COR-L47 (cell line): Measurements from ENCODE around the gene CYYR1.
"Not testable (repeated sequence)": the region's sequence is repeated elsewhere in the genome, so short reads cannot be mapped to it uniquely, and the experiment has no call there.

Experiments
- DNase-seq: peaks from one replicate; lab custom pipeline; 2025; lab: John Stamatoyannopoulos, UW

The CYYR1 gene

DNA sequence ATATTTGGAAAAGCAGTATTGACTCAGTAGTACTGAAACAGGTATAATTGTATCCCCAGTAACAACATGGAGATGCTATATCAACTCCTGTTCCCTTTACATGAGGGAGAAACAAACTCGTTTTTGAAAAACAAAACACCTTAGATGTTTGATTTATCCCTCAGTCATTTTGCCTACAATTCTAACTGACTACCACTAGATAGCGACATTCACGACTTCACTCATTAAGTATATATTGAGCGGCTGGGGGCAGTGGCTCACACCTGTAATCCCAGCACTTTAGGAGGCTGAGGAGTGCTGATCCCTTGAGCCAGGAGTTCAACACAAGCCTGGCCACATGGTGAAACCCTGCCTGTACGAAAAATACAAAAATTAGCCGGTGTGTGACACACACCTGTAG is 83.3 kb downstream of the CYYR1 start:
- no peak for DNase-seq

DNA sequence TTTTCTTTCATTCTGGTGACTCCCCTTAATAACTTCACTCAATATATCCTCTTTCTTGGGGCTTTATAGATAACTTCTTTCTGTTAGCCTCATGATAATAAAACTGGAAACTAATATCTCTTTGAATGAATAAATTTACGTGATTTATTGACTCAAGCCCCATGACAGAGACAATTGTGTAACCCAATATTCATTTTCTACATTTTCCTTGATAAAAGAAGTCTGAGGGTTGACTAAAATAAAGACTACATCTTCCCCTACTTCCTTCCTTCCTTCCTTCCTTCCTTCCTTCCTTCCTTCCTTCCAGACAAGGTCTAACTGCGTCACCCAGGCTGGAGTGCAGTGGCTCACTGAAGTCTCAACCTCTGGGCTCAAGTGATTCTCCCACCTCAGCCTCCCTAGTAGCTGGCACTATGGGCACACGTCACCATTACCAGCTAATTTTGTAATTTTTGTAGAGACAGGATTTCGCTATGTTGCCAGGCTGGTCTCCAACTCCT is 85.1 kb downstream of the CYYR1 start:
- no peak for DNase-seq

DNA sequence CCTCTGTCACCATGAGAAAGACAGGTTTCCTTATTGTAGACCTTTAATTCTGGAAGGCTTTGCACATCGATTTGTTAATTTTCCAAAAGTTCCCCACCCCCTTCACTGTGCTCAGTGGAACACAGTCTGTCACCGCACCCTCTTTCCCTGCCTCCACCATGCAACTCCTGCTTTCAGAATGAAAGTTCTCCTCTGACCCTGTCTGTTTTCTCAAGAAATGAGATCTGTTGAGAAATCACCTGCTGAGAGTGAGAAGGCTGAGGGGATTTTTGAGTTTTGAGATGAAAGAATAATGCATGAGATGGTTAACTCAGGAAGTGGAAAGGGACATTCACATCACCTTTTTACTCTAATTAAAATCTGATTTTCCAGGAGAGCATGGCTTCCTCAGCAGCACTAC is 99.6 kb downstream of the CYYR1 start:
- DNase-seq, result no peak

DNA sequence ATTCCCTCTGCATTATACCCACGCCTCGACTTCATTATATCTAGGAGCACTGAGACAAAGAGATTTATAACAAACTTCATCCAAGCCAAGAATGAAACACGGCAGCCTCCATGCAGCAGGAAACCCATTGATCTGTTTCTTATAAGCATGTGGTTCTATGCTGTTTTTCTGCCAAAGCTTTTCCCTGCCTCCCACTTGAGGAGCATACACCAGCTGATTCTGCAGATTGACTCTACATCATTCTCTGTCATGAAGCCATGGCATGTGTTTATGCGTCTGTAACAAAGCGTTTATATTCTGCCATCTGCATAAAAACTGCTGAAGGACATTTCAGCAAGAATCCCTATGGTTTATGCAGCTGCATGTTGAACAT is 102.0 kb downstream of the CYYR1 start:
- no peak for DNase-seq

DNA sequence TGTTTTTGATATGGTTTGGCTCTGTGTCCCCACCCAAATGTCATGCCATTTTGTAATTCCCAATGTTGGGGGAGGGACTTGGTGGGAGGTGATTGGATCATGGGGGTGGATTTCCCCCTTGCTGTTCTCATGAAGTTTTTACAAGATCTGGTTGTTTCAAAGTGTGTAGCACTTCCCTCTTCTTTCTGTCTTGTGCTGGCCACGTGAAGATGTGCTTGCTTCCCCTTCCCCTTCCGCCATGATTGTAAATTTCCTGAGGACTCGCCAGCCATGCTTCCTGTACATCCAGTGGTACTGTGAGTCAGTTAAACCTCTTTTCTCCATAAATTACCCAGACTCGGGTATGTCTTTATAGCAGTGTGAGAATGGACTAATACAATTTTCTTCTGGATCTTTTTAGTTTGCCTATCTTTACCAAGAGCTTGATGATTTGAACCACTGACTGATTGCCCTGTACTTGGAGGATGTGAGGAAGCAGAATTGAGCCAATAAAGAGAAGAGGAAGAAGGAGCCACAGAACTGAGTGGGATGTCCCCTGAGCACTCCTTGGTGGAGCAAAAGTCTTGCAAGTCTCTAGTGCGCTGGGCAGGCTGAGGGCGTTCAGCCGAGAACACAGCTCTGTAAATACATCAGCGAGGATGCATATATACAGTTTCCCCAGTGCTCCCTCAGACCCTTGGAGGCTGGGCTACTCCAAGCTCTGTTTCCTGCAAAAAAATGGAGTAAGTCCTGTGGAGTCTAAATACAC is 102.6 kb downstream of the CYYR1 start:
- DNase-seq, result no peak

DNA sequence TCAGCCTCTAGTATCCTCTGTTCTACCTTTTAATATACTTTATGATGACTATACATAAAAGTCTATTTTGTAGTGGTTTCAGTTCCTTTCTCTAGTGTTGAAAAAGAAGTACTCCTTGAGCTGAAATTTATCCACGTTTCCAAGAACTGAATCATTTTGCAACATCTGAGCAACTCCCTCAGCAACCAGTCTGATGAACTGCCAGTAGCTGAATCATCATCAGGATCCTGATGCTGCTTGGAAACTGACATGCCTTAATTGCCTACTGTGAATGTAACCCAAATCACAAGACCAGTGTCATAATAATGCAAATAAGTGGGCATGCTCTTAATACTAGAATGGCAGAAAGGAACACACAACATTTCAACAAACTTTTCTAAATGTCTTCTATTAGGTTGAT is 103.3 kb downstream of the CYYR1 start:
- no peak for DNase-seq

DNA sequence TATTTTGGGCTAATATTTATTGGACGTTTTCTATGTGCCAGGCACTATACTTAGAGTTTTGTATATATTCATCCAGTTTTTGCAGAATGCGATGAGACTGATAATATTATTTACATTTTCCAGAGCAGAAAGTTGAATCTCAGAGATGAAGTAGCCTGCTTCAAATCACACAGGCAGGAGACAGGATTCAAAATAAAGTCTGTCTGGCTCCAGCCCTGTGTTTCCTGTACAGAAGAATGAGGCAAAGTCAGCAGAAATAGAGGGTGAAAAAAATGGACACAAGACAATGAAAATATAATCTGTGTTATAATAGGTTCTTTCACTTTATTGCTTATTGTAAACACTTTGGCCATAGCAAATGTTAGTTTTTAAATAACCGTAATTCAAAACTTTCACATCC is 107.2 kb downstream of the CYYR1 start:
- no peak for DNase-seq

DNA sequence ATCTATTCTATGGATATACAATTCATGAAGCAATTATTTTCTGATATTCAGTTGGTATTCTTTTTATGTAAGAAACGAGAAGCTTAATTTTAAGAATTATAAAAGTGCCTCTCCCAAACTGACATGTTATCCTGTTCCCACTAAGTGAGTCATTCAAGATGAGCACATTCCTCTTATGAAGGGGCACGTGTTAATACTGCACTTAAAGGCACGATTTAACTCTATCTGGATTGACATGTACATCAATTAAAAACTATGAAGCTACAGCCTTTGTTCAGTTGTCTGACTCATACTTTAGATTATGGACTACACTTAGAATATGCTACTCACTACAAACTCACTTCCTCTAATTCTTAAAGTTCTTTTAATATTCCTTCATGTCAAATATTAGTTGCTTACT is 111.6 kb downstream of the CYYR1 start:
- no peak for DNase-seq

DNA sequence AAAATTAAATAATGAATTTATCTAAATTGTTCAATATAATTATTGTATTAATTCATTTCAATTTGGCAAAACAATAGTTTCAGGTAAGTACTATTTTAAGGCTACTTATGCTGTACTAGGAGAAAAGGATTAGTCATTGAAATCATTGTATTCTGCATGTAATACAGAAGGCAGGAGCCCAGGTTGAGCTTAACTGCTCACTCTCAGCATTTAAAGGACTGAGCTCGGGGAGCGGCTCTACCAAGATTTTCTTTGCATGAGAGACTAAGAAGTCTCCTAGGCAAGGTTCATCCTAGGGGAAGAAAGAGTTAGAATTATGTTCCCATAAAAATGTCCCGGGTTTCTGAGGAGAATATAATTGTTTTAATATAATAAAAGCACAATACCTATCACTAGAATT is 112.5 kb downstream of the CYYR1 start:
- DNase-seq, result no peak

DNA sequence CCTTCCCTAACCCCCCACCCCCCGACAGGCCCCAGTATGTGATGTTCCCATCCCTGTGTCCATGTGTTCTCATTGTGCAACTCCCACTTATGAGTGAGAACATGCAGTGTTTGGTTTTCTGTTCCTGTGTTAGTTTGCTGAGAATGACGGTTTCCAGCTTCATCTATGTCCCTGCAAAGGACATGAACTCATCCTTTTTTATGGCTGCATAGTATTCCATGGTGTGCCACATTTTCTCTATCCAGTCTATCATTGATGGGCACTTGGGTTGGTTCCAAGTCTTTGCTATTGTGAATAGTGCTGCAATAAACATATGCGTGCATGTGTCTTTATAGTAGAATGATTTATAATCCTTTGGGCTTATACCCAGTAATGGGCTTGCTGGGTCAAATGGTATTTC is 114.2 kb downstream of the CYYR1 start:
- DNase-seq, result not testable (repeated sequence)

DNA sequence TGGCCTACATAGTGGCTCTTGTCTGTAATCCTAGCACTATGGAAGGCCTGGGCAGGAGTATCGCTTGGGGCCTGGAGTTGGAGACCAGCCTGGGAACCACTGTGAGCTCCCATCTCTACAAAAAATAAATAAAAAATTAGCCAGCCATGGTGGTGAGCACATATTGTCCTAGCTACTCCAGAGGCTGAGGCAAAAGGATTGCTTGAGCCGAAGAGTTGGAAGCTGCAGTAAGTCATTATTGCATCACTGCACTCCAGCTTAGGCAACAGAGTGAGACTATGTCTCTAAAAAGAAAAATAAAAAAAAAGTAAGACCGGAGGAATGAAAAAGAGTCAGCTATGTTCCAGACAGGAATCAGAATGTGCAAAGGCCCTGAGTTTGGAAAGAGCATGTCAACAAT is 115.3 kb downstream of the CYYR1 start:
- no peak for DNase-seq

DNA sequence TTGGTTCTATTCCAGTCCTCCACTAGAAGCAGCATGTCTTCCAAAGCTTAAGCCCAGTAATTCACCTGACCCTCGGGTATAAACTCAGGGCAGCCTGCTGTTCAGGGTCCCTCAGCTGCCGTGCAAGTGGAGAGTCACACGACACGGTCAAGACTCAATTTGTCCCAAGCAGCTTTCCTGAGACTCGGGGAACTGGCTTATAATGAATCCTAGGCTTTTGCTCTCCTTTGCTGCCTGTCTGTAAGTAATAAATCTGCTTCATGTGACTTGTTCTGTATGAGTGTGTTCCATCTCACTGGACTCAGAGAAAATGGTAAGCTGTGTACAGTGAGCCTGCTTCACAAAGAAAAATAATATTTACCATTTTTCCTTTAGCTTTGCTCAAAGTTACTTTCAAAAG is 119.8 kb downstream of the CYYR1 start:
- DNase-seq, result no peak

DNA sequence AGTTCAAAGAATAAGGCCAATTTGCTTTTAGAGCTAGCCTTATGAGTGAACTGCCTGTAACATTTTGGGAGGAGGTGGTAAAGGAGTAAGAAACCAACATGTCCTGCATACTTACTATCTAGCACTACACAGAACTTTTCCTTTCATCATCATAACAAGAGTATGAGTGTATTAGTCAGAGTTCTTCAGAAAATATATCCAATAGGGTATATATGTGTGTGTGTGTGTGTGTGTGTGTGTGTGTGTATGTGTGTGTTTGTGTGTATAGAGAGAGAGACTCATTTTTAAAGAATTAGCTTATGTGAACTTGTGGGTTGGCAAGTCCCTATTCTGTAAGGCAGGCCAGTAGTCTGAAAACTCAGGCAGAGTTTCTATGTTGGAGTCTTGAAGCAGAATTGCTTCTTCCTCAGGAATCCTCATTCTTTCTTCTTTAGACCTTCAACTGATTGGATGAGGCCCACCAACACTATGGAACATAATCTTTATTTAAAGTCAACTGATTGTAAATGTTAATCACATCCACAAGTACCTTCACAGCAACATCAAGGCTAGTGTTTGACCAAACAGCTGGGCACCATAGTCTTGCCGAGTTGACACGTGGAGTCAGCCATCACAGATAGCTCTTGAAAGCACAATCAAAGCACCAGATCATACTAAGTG is 121.9 kb downstream of the CYYR1 start:
- no peak for DNase-seq

DNA sequence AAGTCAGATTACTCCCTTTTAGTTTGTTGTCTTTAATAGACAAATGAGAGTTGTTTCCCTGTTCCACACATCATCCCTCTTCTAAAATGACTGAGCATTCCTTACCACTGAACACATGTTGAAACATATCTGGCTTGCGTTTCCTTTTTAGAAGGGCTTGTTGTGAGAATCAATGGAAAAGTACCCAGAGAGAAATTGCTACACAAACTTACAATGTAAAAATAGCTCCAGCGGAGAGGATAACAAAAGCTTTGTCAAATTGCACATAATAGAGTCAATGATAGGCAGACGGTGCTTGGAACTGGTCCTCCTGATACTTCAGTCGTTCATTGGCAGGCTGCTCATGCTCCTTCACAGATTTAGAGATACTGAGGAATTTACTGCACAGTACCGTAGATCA is 123.9 kb downstream of the CYYR1 start:
- DNase-seq, result no peak

DNA sequence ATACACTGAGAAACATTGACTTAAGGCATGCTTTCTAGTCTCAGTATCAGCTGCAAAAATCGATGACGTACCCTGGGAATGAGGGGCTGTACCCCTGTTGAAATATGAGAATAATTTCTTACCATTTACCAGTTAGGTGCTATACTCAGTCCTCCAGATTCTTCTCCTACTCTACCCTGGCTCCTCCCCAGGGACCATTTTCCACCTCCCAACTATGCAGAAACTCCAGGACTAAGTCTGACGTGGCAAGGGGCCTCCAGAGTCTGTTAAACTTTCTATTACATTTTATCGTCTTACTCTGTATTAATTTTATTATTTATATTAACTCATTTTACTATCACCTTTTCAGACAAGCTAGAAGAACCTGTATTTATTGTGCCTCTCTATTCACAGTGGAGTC is 124.3 kb downstream of the CYYR1 start:
- no peak for DNase-seq

DNA sequence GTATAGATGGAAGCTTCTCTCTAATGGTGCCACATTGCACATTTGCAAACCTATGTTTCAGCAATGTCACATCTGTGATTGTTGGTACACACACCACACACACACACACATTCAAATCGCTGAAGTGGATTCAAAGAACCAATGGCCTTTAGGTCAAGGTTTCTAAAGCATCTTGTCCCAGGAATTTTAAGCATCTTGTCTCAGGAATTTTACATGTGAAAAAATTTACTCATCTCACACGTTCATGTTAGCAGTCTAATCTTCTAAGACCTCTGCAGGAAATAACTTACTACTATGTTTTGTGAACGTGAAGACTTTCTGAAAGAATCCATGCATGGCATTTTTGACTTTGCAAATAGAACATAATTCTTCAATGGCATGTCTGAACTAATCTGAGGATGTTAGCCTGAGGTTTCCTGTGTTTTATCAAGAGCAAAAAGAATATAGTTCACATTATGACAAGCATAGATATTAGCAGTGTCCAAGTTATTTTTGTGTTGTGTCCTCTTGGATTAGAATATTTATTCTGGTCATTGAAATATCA is 125.1 kb downstream of the CYYR1 start:
- no peak for DNase-seq

DNA sequence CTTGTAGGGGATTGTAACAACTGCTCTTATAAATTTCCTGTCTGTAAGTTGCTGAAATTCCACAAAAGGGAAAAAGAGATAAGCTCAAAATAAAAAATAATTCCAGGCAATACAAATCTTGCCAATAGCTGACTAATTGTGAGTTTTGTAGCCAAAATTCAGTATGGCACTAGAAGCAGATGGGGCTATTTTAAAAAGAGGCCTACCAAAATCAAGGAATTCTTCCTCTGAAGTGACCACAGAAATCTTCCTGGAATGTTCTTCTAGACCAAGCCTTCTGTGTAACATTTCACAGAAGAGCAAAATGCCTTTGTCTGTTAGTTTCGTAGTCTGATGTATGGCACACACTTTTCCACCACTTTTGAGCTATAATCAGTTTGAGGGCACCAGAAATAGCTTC is 127.6 kb downstream of the CYYR1 start:
- no peak for DNase-seq

DNA sequence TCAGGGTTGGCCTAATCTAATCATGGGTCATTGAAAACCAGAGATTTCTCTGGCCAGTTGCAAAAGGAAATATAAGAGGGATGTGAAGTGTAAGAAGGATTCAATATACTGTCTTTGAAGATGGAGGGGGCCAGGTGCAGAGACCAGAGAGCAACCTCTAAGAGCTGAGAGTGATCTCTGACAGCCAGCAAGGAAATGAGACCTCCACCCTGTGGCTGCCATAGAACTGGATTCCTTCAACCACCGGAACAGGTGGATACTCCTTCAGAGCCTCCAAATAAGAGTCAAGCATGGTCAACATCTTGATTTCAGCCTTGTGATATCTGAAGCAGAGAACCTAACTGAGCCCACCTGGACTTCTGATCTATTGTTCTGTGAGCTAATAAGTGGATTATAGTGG is 128.4 kb downstream of the CYYR1 start:
- no peak for DNase-seq

DNA sequence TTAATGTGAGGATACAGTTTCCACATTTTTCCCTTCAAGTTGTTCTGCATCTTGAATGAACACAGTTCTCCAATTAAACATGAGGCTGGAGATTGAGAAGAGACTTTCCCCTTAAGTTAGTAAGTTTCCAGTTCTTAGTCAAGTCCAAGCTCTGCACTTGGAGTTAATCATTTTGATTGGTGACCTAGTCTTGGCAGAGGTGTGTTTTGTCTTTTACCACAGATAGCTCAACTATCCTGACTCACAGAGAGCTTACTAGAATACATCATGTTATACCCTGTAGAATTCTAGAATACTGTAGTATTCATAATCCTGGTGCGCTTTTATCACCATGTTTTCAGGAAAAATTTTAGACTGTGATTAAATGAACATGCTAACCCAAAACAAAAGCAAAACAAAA is 129.2 kb downstream of the CYYR1 start:
- no peak for DNase-seq

DNA sequence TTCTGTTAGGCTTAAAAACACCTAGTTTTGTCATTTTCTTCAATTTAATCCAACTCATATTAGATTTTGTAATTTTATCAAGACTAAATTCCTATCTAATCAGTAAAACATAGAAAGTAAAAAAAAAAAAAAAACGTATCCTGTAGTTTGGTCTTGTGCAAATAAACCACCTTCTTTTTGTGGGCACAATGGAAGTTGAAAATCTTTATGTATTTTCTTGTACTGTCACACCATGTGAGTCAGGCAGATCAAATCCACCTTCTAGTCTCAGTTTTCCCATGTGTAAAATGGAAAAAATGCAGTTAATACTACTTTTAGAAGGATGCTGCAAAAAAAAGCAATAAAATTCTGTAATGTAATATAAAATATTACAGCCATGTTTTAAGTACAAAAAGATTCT is 129.8 kb downstream of the CYYR1 start:
- no peak for DNase-seq

DNA sequence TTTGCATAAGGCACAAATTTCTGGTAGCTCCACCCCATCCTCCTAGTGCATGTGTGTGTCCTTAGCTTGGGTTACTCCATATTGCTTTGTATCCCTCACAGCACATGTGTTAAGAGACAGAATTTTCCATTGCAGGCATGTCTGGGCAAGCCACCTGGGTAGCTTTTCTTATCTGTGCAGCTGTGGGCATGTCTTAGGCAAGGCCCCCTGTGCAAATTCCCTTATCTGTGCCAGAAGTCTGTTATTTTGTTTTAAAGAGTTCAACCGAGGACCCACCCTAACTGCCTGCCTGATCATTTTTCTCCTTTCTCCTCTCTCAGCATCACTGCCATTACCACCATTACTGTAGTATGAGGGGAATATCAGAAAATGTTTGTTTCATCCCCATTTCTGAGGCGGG is 131.9 kb downstream of the CYYR1 start:
- no peak for DNase-seq

DNA sequence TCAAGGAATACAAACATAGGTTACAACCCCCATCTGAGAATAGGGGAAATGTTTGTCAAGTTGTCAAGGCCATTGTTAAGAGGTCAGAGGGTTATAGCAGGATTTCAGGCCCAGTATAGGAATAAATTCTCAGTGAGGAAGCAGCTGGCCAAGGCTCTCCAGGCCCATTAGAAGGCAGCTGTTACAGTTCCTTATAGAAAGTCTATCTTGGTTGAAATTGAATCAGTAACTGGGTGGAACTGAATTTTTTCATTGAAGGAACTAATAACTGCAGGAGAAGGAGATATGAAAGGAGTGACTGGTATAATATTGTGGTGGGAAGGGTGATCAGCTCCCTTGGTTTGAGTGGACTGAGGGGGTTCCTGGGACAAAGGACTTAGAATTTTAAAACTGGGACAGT is 134.1 kb downstream of the CYYR1 start:
- no peak for DNase-seq

DNA sequence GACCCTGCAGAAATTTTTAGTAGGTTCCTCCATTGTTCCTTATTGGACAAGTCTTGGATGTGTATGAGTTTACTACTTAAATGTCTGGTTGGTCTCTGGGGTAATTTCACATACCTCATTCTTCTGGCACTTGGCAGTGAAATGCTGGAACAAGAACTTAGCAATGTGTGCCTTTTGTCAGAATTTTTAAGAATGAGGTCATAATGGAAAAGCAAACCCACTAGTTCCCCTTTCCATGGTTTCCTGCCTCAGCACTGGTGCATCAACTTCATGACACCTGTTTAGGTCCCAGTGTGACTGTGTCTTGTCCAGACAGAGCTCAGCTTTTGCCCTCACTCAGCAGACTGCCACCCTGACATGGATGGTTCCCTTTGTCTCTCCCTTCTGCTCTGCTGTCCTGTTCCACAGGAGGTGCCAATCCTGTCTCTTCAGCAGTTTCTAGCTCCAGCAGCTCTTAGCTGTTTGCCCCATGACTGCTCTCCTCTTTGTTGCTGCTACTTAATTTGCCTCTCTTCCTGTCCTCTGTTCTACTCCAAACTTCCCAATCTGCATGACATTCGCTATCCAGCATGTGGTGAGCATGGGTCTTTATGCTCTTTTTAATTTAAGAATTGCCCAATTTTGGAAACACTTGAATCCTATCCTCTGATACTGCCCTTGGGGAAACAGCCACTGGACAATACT is 135.6 kb downstream of the CYYR1 start:
- DNase-seq, result no peak
